ENCODE measurements around the gene IL6.
"Not testable (repeated sequence)": the region's sequence is repeated elsewhere in the genome, so short reads cannot be mapped to it uniquely, and the experiment has no call there.

DNA sequence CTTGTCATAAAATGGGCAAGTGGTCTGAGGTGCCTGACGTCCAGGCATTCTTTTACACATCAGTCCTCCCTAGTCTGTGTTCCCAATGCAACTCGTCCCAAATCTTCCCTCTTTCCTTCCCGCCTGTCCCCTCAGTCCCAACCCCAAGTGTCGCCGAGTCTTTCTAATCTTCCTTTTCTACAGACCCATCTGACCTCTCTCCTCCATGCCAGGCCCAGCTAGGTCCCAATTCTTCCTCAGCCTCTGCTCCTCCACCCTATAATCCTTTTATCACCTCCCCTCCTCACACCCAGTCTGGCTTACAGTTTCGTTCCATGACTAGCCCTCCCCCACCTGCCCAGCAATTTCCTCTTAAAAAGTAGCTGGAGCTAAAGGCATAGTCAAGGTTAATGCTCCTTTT, 22.3 kb upstream of the IL6 start:
- TF ChIP-seq NFATC3 (CRISPR knock-in tag; IDR thresholded peaks at IDR 0.05); NFKBIZ (CRISPR knock-in tag; IDR thresholded peaks at IDR 0.05); ZNF615 (CRISPR knock-in tag; IDR thresholded peaks at IDR 0.05; ENCODE audit: borderline replicate concordance); POLR2A (IDR thresholded peaks at IDR 0.05; ENCODE audit: insufficient read depth in 1 of 2, low read depth in 2 of 2, low read length in 2 of 2); MXI1 (IDR thresholded peaks at IDR 0.05; ENCODE audit: borderline replicate concordance, low read depth, low read length); MED1 (CRISPR knock-in tag; IDR thresholded peaks at IDR 0.05): not testable (repeated sequence)
- TF ChIP-seq, protein P1, sequence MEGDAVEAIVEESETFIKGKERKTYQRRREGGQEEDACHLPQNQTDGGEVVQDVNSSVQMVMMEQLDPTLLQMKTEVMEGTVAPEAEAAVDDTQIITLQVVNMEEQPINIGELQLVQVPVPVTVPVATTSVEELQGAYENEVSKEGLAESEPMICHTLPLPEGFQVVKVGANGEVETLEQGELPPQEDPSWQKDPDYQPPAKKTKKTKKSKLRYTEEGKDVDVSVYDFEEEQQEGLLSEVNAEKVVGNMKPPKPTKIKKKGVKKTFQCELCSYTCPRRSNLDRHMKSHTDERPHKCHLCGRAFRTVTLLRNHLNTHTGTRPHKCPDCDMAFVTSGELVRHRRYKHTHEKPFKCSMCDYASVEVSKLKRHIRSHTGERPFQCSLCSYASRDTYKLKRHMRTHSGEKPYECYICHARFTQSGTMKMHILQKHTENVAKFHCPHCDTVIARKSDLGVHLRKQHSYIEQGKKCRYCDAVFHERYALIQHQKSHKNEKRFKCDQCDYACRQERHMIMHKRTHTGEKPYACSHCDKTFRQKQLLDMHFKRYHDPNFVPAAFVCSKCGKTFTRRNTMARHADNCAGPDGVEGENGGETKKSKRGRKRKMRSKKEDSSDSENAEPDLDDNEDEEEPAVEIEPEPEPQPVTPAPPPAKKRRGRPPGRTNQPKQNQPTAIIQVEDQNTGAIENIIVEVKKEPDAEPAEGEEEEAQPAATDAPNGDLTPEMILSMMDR (CRISPR knock-in tag; IDR thresholded peaks at IDR 0.05), result not testable (repeated sequence)
- TF ChIP-seq, protein P2, sequence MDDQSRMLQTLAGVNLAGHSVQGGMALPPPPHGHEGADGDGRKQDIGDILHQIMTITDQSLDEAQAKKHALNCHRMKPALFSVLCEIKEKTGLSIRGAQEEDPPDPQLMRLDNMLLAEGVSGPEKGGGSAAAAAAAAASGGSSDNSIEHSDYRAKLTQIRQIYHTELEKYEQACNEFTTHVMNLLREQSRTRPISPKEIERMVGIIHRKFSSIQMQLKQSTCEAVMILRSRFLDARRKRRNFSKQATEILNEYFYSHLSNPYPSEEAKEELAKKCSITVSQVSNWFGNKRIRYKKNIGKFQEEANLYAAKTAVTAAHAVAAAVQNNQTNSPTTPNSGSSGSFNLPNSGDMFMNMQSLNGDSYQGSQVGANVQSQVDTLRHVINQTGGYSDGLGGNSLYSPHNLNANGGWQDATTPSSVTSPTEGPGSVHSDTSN (CRISPR knock-in tag; IDR thresholded peaks at IDR 0.05; ENCODE audit: borderline replicate concordance), result not testable (repeated sequence)
- TF ChIP-seq, protein P3, sequence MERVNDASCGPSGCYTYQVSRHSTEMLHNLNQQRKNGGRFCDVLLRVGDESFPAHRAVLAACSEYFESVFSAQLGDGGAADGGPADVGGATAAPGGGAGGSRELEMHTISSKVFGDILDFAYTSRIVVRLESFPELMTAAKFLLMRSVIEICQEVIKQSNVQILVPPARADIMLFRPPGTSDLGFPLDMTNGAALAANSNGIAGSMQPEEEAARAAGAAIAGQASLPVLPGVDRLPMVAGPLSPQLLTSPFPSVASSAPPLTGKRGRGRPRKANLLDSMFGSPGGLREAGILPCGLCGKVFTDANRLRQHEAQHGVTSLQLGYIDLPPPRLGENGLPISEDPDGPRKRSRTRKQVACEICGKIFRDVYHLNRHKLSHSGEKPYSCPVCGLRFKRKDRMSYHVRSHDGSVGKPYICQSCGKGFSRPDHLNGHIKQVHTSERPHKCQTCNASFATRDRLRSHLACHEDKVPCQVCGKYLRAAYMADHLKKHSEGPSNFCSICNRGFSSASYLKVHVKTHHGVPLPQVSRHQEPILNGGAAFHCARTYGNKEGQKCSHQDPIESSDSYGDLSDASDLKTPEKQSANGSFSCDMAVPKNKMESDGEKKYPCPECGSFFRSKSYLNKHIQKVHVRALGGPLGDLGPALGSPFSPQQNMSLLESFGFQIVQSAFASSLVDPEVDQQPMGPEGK (CRISPR knock-in tag; IDR thresholded peaks at IDR 0.05), result not testable (repeated sequence)
- TF ChIP-seq, protein P4, sequence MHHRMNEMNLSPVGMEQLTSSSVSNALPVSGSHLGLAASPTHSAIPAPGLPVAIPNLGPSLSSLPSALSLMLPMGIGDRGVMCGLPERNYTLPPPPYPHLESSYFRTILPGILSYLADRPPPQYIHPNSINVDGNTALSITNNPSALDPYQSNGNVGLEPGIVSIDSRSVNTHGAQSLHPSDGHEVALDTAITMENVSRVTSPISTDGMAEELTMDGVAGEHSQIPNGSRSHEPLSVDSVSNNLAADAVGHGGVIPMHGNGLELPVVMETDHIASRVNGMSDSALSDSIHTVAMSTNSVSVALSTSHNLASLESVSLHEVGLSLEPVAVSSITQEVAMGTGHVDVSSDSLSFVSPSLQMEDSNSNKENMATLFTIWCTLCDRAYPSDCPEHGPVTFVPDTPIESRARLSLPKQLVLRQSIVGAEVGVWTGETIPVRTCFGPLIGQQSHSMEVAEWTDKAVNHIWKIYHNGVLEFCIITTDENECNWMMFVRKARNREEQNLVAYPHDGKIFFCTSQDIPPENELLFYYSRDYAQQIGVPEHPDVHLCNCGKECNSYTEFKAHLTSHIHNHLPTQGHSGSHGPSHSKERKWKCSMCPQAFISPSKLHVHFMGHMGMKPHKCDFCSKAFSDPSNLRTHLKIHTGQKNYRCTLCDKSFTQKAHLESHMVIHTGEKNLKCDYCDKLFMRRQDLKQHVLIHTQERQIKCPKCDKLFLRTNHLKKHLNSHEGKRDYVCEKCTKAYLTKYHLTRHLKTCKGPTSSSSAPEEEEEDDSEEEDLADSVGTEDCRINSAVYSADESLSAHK (CRISPR knock-in tag; IDR thresholded peaks at IDR 0.05; ENCODE audit: borderline replicate concordance), result not testable (repeated sequence)
- TF ChIP-seq, protein P5, sequence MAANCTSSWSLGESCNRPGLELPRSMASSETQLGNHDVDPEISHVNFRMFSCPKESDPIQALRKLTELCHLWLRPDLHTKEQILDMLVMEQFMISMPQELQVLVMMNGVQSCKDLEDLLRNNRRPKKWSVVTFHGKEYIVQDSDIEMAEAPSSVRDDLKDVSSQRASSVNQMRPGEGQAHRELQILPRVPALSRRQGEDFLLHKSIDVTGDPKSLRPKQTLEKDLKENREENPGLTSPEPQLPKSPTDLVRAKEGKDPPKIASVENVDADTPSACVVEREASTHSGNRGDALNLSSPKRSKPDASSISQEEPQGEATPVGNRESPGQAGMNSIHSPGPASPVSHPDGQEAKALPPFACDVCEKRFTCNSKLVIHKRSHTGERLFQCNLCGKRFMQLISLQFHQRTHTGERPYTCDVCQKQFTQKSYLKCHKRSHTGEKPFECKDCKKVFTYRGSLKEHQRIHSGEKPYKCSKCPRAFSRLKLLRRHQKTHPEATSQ (CRISPR knock-in tag; IDR thresholded peaks at IDR 0.05; ENCODE audit: borderline replicate concordance), result not testable (repeated sequence)

Measured in HepG2 (cell line).